ENCODE results near the gene TRDMT1. TPM values are rescaled to one million over a fixed set of nuclear protein-coding genes. Genes with fewer than 3 reads are reported as not detected.
A peak's percentile ranks its signal among the peaks of the same experiment; 100 is the strongest.

TRDMT1 gene
- total and polyA plus RNA-seq, 8 donors: 6.6 to 18.4 (median 12.7) TPM

DNA sequence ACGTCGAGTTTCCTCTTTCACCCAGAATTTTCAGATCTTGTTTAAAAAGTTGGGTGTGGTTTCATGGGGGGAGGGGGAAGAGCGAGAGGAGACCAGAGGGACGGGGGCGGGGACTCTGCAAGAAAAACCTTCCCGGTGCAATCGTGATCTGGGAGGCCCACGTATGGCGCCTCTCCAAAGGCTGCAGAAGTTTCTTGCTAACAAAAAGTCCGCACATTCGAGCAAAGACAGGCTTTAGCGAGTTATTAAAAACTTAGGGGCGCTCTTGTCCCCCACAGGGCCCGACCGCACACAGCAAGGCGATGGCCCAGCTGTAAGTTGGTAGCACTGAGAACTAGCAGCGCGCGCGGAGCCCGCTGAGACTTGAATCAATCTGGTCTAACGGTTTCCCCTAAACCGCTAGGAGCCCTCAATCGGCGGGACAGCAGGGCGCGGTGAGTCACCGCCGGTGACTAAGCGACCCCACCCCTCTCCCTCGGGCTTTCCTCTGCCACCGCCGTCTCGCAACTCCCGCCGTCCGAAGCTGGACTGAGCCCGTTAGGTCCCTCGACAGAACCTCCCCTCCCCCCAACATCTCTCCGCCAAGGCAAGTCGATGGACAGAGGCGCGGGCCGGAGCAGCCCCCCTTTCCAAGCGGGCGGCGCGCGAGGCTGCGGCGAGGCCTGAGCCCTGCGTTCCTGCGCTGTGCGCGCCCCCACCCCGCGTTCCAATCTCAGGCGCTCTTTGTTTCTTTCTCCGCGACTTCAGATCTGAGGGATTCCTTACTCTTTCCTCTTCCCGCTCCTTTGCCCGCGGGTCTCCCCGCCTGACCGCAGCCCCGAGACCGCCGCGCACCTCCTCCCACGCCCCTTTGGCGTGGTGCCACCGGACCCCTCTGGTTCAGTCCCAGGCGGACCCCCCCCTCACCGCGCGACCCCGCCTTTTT, 26.9 kb upstream of the TRDMT1 start, which contains the start of gene VIM:
VIM (plus strand) TSS at position 151 of the 925 bp plus-strand sequence. CDS start 1,182 bp downstream, outside the sequence.
- Histone ChIP-seq H3K4me3 (peak within 1 kb of the TSS; percentile 83), H3K27me3 (no peaks in the 10 kb centered on the region), H3K4me1 (peaks cover 18 to 57% of the 10 kb centered on the region in 2 donors), H3K27ac (peak within 1 kb of the TSS; percentile 99), H3K36me3 (peaks cover 0 to 31% of the 10 kb centered on the region in 2 donors), H3K9me3 (no peaks in the 10 kb centered on the region)
- intact Hi-C loops (cut with DNase I): no loop called here
- DNase-seq (peak; percentile 91 to 97 (median 92)), ATAC-seq (peak; percentile 66)
- TF ChIP-seq, protein P1, sequence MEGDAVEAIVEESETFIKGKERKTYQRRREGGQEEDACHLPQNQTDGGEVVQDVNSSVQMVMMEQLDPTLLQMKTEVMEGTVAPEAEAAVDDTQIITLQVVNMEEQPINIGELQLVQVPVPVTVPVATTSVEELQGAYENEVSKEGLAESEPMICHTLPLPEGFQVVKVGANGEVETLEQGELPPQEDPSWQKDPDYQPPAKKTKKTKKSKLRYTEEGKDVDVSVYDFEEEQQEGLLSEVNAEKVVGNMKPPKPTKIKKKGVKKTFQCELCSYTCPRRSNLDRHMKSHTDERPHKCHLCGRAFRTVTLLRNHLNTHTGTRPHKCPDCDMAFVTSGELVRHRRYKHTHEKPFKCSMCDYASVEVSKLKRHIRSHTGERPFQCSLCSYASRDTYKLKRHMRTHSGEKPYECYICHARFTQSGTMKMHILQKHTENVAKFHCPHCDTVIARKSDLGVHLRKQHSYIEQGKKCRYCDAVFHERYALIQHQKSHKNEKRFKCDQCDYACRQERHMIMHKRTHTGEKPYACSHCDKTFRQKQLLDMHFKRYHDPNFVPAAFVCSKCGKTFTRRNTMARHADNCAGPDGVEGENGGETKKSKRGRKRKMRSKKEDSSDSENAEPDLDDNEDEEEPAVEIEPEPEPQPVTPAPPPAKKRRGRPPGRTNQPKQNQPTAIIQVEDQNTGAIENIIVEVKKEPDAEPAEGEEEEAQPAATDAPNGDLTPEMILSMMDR (IDR thresholded peaks at IDR 0.05): peak in 1 of 2 donors; percentile 22

DNA sequence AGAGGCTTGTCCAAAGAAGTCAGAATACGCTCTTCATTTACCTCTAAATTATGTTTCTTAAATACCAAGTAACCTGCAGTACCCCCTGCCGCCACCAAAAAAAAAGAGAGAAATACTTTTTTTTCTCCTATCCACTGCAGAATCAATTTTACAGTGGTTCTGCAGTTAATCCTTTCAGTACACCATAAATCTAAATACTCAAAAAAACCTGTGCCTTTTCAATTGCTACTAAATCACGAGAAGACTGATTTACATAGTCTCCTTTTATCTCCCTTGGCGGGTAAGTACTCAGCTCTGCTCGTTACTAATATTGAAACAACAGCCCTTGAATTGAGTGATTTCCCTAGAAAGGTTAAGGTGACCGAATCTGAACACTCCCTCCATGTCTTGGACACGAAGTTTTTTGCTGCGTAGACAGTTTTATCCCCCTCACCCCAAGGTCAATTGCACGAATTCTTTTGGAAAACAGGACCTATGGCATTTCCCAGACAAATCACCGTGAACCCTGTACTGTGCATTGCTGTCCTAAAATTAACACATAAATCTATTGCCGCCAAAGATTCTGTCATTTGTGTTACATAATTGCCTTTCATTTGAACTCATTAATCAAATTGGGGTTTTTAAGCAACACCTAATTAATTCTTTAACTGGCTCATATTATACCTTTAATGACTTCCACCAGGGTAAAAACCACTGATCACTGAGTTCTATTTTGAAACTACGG, 26.1 kb upstream of the TRDMT1 start:
- Histone ChIP-seq H3K4me3 (peak overlapping the region; percentile 83), H3K27me3 (no peaks in the 10 kb centered on the region), H3K36me3 (peaks cover 0 to 23% of the 10 kb centered on the region in 2 donors), H3K9me3 (no peaks in the 10 kb centered on the region), H3K27ac (peak overlapping the region; percentile 99), H3K4me1 (peaks cover 10 to 49% of the 10 kb centered on the region in 2 donors)
- ATAC-seq (no peak), DNase-seq (peak in 1 of 4 donors; percentile 21)
- TF ChIP-seq, protein P1 (IDR thresholded peaks at IDR 0.05): peak; percentile 50 to 52
- intact Hi-C loops (cut with DNase I): no loop called here

DNA sequence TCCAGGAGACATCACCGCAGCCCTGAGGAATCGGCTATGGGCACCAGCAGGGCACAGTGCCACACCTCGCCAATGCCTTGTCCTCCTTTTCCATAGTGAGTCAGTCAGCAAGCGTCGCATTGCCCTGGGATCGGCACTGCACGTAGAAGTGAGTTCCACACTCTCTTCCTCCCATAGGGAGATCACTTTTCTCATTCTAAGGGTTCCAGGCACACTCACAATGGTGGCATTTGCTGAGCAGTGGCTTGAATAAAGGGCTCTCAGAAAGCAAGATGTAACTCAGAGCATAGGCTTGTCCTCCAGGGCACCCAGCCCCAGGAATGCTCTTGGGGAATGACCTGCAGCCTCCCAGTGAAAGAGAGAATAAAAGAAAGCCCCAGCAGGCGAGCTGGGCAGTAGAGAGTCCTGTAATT, 25.4 kb upstream of the TRDMT1 start:
- H3K27me3 ChIP-seq: no peaks in the 10 kb centered on the region

DNA sequence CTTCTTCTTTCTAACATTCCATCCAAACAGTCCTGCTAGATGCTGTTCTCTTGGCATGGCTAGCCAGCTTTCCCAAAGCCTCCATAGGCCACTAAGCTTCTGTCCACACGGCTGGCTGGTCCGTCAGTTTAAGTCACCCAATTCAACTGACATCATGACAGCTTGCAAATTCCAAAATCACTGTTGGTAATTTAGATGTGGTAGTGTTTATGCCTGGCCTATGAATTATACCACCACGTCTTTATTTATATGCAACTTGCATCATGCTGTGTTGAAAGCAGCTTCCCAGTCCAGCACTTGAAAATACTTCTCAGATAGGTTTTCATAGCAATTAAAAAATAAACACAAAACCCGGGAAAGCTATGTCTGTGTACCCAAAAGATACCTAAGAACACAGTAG, 24.3 kb upstream of the TRDMT1 start:
- H3K4me1 ChIP-seq: peaks cover 0 to 32% of the 10 kb centered on the region in 2 donors
- intact Hi-C loops (cut with DNase I): no loop called here
- no peak overlapping the region for H3K27ac ChIP-seq
- ATAC-seq (no peak), DNase-seq (no peak)
- no peaks in the 10 kb centered on the region for H3K27me3 ChIP-seq
- H3K9me3 ChIP-seq: no peaks in the 10 kb centered on the region
- TF ChIP-seq, protein P1 (IDR thresholded peaks at IDR 0.05): no peak
- H3K36me3 ChIP-seq: peaks cover 0 to 6% of the 10 kb centered on the region in 2 donors
- no peak overlapping the region for H3K4me3 ChIP-seq

More for the DNA sequence above, 25.4 kb upstream of the TRDMT1 start:
- TF ChIP-seq, protein P1 (IDR thresholded peaks at IDR 0.05): no peak
- H3K9me3 ChIP-seq: no peaks in the 10 kb centered on the region
- intact Hi-C loops (cut with DNase I): no loop called here
- peaks cover 4 to 43% of the 10 kb centered on the region in 2 donors for H3K4me1 ChIP-seq
- ATAC-seq (no peak), DNase-seq (no peak)
- peak overlapping the region in 1 of 2 donors; percentile 83 for H3K4me3 ChIP-seq
- H3K36me3 ChIP-seq: peaks cover 0 to 16% of the 10 kb centered on the region in 2 donors
- H3K27ac ChIP-seq: peak overlapping the region; percentile 99

Measured in left lung (tissue), 10 donors.